Chondrocyte (in vitro differentiated cells): ENCODE measurements around the gene AK1. TPM values are rescaled to one million over a fixed set of nuclear protein-coding genes. Genes with fewer than 3 reads are reported as not detected.

Experiments
- DNase-seq: peaks from one replicate; pipeline ENCODE4 v3.0.0; 2021; ENCODE audit warnings: mixed read lengths, low spot score
- H3K27ac Mint-ChIP-seq: one replicate; pipeline ENCODE4 v1.8.0; 2021; ENCODE audit warnings: mild to moderate bottlenecking, moderate library complexity, mixed read lengths; ENCODE audit not compliant: unreplicated experiment
- H3K27me3 Mint-ChIP-seq: 2 replicates; pipeline ENCODE4 v1.8.0; 2021; ENCODE audit warnings: low read depth, mixed read lengths
- H3K36me3 Mint-ChIP-seq: 2 replicates; pipeline ENCODE4 v1.8.0; 2021; ENCODE audit warnings: low read depth, mixed read lengths
- H3K4me1 Mint-ChIP-seq: 2 replicates; pipeline ENCODE4 v1.8.0; 2021; ENCODE audit warnings: low read depth, mild to moderate bottlenecking, mixed read lengths
- H3K4me3 Mint-ChIP-seq: one replicate; pipeline ENCODE4 v1.8.0; 2021; ENCODE audit warnings: mild to moderate bottlenecking, moderate library complexity, mixed read lengths; ENCODE audit not compliant: unreplicated experiment
- H3K9me3 Mint-ChIP-seq: 2 replicates; pipeline ENCODE4 v1.8.0; 2021; ENCODE audit warnings: low read depth, mixed read lengths
- microRNA-seq: library from miRNA; unstranded; fragments of <30 nt; microRNA quantifications from one replicate; pipeline ENCODE4 v1.2.0, GENCODE V29; 2020; ENCODE audit warnings: borderline number of aligned reads
- total RNA-seq: library from RNA; stranded (reverse); gene quantifications from 3 replicates; pipeline ENCODE4 v1.2.1, GENCODE V29; 2021
- TF ChIP-seq, protein P1 (sequence below): fragments of 200-600 bp; sonication (generic); IDR thresholded peaks from 2 replicates; pipeline ENCODE4 v1.5.0; 2021; ENCODE audit warnings: antibody characterized with exemption, mild to moderate bottlenecking, moderate library complexity

Gene AK1
- total RNA-seq, 1 donor from 2014 or later, result 77.2 TPM

DNA sequence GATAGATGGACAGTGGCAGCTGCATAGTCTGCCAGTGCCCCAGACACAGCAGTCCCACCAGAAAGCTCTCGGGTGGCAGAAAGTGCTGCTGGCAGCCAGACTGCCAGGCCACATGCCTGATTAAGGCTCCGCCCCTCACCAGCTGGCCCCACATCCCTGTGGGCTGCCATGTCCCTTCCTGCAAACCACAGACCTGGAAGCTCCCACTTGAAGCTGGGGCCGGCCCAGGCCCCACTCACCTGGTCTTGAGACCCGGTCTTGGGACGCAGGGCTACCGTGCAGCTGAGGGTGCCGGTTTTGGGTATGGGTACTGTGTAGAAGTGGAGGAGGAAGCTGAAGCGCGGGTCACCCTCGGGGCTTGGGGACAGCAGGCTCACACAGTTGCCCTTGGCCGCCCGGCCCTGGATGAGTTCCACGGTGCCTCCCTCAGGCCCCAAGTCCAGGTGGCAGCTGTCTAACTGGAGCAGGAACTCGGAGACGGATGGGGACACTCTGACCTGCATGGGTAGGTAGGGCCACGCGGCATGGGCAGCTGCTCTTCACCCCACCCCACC, 59.5 kb downstream of the AK1 start:
- H3K4me3 Mint-ChIP-seq, result no peak overlapping the region
- no peaks in the 10 kb centered on the region for H3K9me3 Mint-ChIP-seq
- H3K27ac Mint-ChIP-seq, result peak overlapping the region; percentile 42
- H3K27me3 Mint-ChIP-seq, result no peaks in the 10 kb centered on the region
- no peak for DNase-seq
- H3K4me1 Mint-ChIP-seq, result peaks cover 9% of the 10 kb centered on the region
- TF ChIP-seq, protein P1, sequence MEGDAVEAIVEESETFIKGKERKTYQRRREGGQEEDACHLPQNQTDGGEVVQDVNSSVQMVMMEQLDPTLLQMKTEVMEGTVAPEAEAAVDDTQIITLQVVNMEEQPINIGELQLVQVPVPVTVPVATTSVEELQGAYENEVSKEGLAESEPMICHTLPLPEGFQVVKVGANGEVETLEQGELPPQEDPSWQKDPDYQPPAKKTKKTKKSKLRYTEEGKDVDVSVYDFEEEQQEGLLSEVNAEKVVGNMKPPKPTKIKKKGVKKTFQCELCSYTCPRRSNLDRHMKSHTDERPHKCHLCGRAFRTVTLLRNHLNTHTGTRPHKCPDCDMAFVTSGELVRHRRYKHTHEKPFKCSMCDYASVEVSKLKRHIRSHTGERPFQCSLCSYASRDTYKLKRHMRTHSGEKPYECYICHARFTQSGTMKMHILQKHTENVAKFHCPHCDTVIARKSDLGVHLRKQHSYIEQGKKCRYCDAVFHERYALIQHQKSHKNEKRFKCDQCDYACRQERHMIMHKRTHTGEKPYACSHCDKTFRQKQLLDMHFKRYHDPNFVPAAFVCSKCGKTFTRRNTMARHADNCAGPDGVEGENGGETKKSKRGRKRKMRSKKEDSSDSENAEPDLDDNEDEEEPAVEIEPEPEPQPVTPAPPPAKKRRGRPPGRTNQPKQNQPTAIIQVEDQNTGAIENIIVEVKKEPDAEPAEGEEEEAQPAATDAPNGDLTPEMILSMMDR, result no peak
- H3K36me3 Mint-ChIP-seq, result peaks cover 13% of the 10 kb centered on the region

DNA sequence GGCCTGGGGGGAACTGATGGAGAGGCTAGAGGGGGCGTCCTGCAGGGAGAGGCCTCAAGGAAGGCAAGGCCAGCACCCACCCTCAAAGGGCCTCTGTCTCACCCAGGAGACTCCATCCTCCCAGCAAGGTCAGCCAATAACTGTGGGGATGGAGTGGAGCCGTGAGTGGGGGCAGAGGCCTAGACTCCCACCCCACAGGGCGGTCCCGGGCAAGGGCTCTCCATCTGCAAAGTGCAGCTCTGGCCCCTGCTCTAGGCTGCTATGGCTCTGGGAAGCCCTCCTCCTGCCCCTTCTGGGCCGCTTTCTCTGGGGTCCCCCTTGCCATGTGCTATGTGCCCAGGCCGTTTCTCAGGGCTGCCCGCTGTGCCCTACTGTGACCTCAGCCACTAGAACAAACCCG, 60.7 kb downstream of the AK1 start:
- Mint-ChIP-seq H3K27ac (peak overlapping the region; percentile 8), H3K4me3 (no peak overlapping the region), H3K36me3 (peaks cover 20% of the 10 kb centered on the region), H3K9me3 (no peaks in the 10 kb centered on the region), H3K27me3 (no peaks in the 10 kb centered on the region), H3K4me1 (peaks cover 4% of the 10 kb centered on the region)
- no peak for DNase-seq
- TF ChIP-seq, protein P1, result no peak

Small RNA genes lying within 50 kb of the gene (microRNA-seq; reads per million reads assigned to microRNA genes)
- gene MIR4672, result not detected

Other genes starting within 250 kb of the AK1 start
- gene CFAP157, start 170.7 kb downstream of the AK1 start, total RNA-seq, result 0.27 TPM in 1 of 3 replicates, not detected in the others
- 11.0 to 13.3 TPM (median 11.2 TPM) in 3 replicates for gene PTRH1, start 162.0 kb downstream of the AK1 start, total RNA-seq
- gene TTC16, start 161.6 kb downstream of the AK1 start, total RNA-seq, result not detected in 3 replicates
- gene TOR2A, start 142.4 kb downstream of the AK1 start, total RNA-seq, result 6.1 to 8.1 TPM (median 6.4 TPM) in 3 replicates
- gene SH2D3C, start 99.0 kb downstream of the AK1 start, total RNA-seq, result 2.5 to 9.9 TPM (median 9.4 TPM) in 3 replicates
- 54.9 to 67.6 TPM (median 60.3 TPM) in 3 replicates for gene CDK9, start 91.6 kb downstream of the AK1 start, total RNA-seq
- gene FPGS, start 74.8 kb downstream of the AK1 start, total RNA-seq, result 50.8 to 52.8 TPM (median 50.8 TPM) in 3 replicates
- gene ENG, start 23.0 kb downstream of the AK1 start, total RNA-seq, result 81.3 to 101 TPM (median 89.5 TPM) in 3 replicates
- gene ST6GALNAC6, start 21.9 kb upstream of the AK1 start, total RNA-seq, result 45.5 to 54.3 TPM (median 47.5 TPM) in 3 replicates
- 22.2 to 25.5 TPM (median 24.4 TPM) in 3 replicates for gene ST6GALNAC4, start 39.4 kb upstream of the AK1 start, total RNA-seq
- 1.4 to 4.3 TPM (median 2.7 TPM) in 3 replicates for gene PIP5KL1, start 53.1 kb upstream of the AK1 start, total RNA-seq
- 26.3 to 28.9 TPM (median 27.8 TPM) in 3 replicates for gene DPM2, start 60.2 kb upstream of the AK1 start, total RNA-seq
- 39.4 to 63.0 TPM (median 61.8 TPM) in 3 replicates for gene EEIG1, start 103.3 kb upstream of the AK1 start, total RNA-seq
- 6.8 to 8.8 TPM (median 7.8 TPM) in 3 replicates for gene NAIF1, start 189.6 kb upstream of the AK1 start, total RNA-seq
- gene SLC25A25, start 190.6 kb upstream of the AK1 start, total RNA-seq, result 10.6 to 17.6 TPM (median 15.8 TPM) in 3 replicates